ENCODE results near the gene SFXN4. TPM values are rescaled to one million over a fixed set of nuclear protein-coding genes. Genes with fewer than 3 reads are reported as not detected.

Gene SFXN4
- total and polyA plus RNA-seq, 2 of the 13 experiments (the other 11 are each of a cell fraction or from before 2014, with no cell fraction given): 47.7 to 64.9 TPM

DNA sequence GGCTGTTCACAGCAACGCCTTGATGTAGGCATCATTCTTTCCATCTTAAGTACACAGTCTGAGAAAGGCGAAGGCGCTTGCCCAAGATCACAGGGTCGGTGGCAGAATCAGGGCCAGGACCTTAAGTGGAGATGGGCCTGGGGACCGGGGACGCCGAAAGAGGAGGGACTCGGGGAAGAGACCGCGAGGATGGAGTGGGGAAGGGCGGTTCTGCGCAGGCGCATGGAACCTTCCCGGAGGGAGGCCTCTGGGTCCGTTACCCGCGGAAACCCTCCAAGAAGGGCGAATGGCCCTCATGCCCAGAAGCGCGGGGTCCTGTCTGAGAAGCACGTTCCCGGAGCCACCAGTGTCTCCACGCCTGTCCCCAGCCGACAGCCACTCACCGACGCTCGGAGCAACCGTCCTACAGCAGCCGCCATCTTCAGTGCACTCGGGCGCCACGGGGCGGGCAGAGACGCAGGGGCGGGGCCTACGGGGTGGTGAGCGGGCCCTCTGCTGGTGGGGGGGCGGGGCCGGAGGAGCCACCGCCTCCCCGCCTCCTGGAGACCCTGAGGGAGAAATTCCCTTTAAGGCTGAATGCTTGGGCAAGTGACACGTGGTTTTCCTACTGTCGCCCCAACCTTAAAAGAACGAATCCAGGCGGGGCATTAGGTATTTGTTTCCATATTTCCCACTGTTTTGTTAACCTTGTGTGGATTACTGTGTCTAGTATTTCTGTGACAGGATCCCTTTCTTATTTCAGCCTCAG lies 13.0 kb upstream of the SFXN4 start, which contains the start of gene PRDX3 (continued):
- TF ChIP-seq ZNF30 (CRISPR knock-in tag; IDR thresholded peaks at IDR 0.05): no peak
- no peak for TF ChIP-seq ZNF253 (CRISPR knock-in tag; IDR thresholded peaks at IDR 0.05; ENCODE audit: borderline replicate concordance)
- no peak for TF ChIP-seq NR1H2 (CRISPR knock-in tag; IDR thresholded peaks at IDR 0.05; ENCODE audit: borderline replicate concordance, low read depth)
- TF ChIP-seq NFE2 (CRISPR knock-in tag; IDR thresholded peaks at IDR 0.05): no peak
- 0 out of 2 replicates have a peak, but pooled peaks have one; percentile 16 for TF ChIP-seq ETV6 (CRISPR knock-in tag; conservative IDR thresholded peaks at IDR 0.05)
- TF ChIP-seq THAP11 (CRISPR knock-in tag; IDR thresholded peaks at IDR 0.05): peak; percentile 44
- no peak; the same call in 1 of the 2 replicates for TF ChIP-seq NR2C2 (CRISPR knock-in tag; IDR thresholded peaks at IDR 0.05; ENCODE audit: borderline replicate concordance)
- TF ChIP-seq SRSF1 (optimal IDR thresholded peaks at IDR 0.05; ENCODE audit: low read depth, low read length): no peak
- TF ChIP-seq MXD4 (CRISPR knock-in tag; IDR thresholded peaks at IDR 0.05): peak; percentile 65; the same call in 1 of the 2 replicates
- TF ChIP-seq MTA3 (CRISPR knock-in tag; IDR thresholded peaks at IDR 0.05): no peak
- no peak for TF ChIP-seq HNF4G (IDR thresholded peaks at IDR 0.05; ENCODE audit: borderline replicate concordance, low read depth, low read length)
- peak; percentile 20; the same call in 1 of the 2 replicates for TF ChIP-seq HNF4G (CRISPR knock-in tag; IDR thresholded peaks at IDR 0.05; ENCODE audit: borderline replicate concordance, low read depth)
- TF ChIP-seq ARID3A (IDR thresholded peaks at IDR 0.05; ENCODE audit: low read depth, low read length): no peak
- TF ChIP-seq ZNF24 (IDR thresholded peaks at IDR 0.05): no peak
- TF ChIP-seq ZFP62 (CRISPR knock-in tag; IDR thresholded peaks at IDR 0.05): no peak
- no peak for TF ChIP-seq RNF219 (CRISPR knock-in tag; IDR thresholded peaks at IDR 0.05)
- TF ChIP-seq TAF1 (CRISPR knock-in tag; IDR thresholded peaks at IDR 0.05): peak; percentile 96
- peak; percentile 96 for TF ChIP-seq ZFX (CRISPR knock-in tag; IDR thresholded peaks at IDR 0.05; ENCODE audit: low read depth)
- peak; percentile 79 for TF ChIP-seq HDAC1 (CRISPR knock-in tag; IDR thresholded peaks at IDR 0.05)
- peak in 1 of 2 experiments; percentile 63; a peak in 1 of 4 replicates for TF ChIP-seq ATF4 (CRISPR knock-in tag; IDR thresholded peaks at IDR 0.05)
- TF ChIP-seq, protein P1, sequence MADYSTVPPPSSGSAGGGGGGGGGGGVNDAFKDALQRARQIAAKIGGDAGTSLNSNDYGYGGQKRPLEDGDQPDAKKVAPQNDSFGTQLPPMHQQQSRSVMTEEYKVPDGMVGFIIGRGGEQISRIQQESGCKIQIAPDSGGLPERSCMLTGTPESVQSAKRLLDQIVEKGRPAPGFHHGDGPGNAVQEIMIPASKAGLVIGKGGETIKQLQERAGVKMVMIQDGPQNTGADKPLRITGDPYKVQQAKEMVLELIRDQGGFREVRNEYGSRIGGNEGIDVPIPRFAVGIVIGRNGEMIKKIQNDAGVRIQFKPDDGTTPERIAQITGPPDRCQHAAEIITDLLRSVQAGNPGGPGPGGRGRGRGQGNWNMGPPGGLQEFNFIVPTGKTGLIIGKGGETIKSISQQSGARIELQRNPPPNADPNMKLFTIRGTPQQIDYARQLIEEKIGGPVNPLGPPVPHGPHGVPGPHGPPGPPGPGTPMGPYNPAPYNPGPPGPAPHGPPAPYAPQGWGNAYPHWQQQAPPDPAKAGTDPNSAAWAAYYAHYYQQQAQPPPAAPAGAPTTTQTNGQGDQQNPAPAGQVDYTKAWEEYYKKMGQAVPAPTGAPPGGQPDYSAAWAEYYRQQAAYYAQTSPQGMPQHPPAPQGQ (CRISPR knock-in tag; IDR thresholded peaks at IDR 0.05; ENCODE audit: borderline replicate concordance): 0 out of 2 replicates have a peak, but pooled peaks have one; percentile 48
- peak; percentile 71; the same call in 1 of the 2 replicates for TF ChIP-seq ZNF337 (CRISPR knock-in tag; IDR thresholded peaks at IDR 0.05; ENCODE audit: borderline replicate concordance, low read depth)
- no peak for TF ChIP-seq ZNF256 (CRISPR knock-in tag; conservative IDR thresholded peaks at IDR 0.05)
- TF ChIP-seq JDP2 (CRISPR knock-in tag; IDR thresholded peaks at IDR 0.05; ENCODE audit: borderline replicate concordance): no peak
